ENCODE measurements around the gene CTDSPL.
"Not testable (repeated sequence)": the region's sequence is repeated elsewhere in the genome, so short reads cannot be mapped to it uniquely, and the experiment has no call there.

The CTDSPL gene

DNA sequence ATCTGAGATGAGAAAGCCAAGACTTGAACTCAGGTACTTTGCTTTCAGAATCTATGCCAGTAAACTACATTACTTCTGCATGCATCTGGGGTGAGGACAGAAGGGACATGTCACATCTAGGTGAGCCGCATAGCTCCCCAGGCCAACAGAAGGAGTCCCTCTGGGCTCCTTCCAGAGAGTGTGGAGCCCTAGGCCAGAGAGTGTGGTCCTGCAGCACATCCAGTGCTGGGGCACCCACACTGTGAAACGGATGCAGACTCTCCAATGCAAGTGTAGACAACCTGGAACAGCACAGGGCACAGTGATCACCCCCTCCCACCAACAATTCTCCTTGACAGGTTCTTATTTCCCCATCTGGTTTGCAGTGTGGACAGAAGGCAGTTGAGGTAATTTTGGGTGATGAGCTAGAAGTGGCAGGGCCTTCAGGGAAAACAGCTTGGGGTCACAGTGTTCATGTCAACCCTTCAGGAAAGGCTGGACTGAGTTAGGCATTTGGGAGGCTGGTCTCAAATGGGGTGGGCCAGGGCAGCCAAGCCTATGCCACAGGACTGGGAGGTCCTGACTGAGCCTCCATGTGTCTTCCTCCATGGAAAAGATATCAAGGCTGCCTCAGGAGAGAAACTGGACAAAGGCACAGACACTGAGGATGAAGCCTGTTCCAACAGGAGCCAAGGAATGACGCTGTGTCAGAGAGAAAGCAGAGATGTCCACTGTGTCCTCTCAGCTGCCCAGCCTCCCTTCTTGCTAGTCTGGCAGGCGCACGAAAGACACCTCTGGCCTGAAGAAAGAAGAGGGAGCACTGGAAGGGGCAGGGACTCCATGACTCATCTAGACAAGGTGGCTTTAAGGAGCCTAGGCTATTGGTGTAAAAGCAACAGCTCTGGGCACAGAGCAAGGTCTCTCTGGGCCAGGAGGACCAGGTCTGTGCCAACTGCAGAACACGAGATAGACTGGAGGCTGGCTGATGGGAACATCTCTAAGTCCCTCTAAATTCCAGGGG lies 166.1 kb downstream of the CTDSPL start:
- DNase-seq: no peak

DNA sequence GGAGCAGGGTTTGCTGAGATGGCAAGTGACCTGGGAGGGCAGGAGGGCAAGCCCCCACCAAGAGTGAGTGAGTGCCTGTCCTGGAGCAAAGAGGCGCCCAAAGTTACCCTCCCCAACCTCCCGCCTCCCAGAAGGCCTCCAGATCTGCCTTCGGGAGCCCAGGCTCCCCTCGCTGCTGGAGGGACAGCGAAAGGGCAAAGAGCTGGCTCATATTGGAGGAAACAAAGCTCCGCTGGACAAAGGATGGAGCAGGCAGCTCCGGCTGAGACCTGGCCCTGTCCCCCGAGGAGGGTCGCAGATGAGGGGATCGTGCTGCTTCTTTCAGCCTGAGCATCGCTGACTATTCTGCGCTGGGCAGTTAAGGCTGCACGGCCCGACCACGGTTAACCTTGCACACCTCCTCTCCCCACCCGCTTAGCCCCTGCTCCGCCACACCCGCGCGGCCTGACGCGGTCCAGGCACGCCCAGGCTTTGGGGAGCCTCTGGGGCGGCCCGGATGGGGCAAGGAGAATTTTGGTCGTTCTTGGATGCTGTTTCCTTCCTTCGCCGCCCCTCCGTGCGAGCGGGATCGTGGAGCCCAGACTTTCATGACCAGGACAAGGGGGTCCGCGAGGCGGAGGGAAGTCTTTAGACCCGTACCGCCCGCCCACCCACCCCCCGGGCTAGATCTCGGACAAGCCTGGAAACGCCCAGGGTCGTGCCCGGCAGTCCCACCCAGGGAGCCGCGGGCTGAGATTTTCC lies 167.1 kb downstream of the CTDSPL start:
- no peak for DNase-seq

GRCh38 chr3:38029400-38030125 lies 167.9 kb downstream of the CTDSPL start, which contains the start of gene PLCD1:
Gene PLCD1 (minus strand): TSS chr3:38029642. CDS start chr3:38029539, 103 bp downstream.
- no peak for DNase-seq

- no peak for DNase-seq
Measured at GRCh38 chr3:38030126-38031021, 168.7 kb downstream of the CTDSPL start.

DNA sequence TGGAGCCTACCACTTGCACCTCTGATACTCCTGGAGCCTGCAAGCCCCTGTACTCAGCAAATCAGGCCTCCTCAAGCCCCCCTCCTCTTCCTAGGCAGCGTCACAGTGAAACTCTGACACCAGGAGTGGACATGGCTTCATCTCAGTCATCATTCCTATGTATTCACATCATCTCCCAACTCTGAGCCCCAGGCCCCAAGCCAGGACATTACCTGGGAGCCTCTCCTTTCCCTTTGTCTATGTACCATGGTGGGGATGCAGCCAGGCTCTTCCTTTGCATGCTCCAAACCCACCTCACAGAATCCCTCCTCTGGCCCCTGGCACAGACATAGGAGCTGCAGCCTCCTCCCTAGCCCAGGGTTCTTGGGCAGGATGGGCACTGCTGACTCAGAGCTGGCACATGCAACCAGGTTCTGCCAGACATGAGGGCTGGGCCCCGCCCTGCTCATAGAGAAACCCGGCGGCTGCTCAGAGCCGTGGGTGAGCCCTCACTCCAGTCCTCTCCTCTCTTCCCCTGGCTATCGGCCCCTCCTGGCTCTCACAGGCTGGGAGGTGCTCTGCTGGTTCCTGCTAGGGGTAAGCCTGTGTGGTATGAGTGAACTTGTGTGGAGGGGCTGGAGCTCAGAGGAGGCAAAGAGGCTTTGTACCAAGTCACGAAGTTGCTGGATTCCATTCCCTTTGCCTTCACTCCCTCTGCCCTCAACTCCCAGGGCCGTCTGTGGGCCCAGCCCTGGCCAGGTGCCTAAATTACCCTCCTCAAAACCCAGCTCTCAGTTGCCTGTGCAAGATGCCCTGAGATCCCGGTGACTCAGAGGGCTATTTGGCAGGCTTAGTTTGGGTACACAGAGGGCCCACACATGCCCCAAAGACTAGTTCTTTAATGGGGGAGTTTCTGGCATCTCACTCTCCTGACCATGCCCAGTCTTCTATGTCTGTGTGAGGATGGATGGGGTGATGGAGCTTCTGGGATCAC lies 169.6 kb downstream of the CTDSPL start:
- no peak for DNase-seq

GRCh38 chr3:38032328-38032865 lies 170.7 kb downstream of the CTDSPL start:
- DNase-seq: no peak

GRCh38 chr3:38033586-38033985 lies 171.9 kb downstream of the CTDSPL start:
- not testable (repeated sequence) for DNase-seq
